IPS-20b (cell line): ENCODE measurements around the gene PLEKHA8.

Experiments
- H3K27ac ChIP-seq: one replicate; pipeline ENCODE4 v1.5.1; 2013; ENCODE audit warnings: low read length
- H3K27me3 ChIP-seq: 2 replicates; pipeline ENCODE4 v1.6.1; 2013; ENCODE audit warnings: mild to moderate bottlenecking, low read length, inconsistent platforms; ENCODE audit not compliant: insufficient read depth
- H3K36me3 ChIP-seq: 2 replicates; pipeline ENCODE4 v1.6.1; 2013; ENCODE audit warnings: low read depth, mild to moderate bottlenecking, inconsistent platforms, low read length, moderate library complexity; ENCODE audit not compliant: insufficient read depth
- H3K4me1 ChIP-seq: 2 replicates; pipeline ENCODE4 v1.6.1; 2013; ENCODE audit warnings: mild to moderate bottlenecking, control low read depth, inconsistent platforms, low read length, moderate library complexity; ENCODE audit not compliant: insufficient read depth
- H3K4me3 ChIP-seq: 2 replicates; pipeline ENCODE4 v1.5.1; 2013; ENCODE audit warnings: mild to moderate bottlenecking, low read length, inconsistent platforms
- H3K9ac ChIP-seq: 2 replicates; pipeline ENCODE4 v1.6.1; 2013; ENCODE audit warnings: low read depth, mild to moderate bottlenecking, inconsistent platforms, low read length, moderate library complexity
- H3K9me3 ChIP-seq: 2 replicates; pipeline ENCODE4 v1.6.1; 2013; ENCODE audit warnings: mild to moderate bottlenecking, low read depth, low read length, inconsistent platforms; ENCODE audit not compliant: insufficient read depth

The PLEKHA8 gene

DNA sequence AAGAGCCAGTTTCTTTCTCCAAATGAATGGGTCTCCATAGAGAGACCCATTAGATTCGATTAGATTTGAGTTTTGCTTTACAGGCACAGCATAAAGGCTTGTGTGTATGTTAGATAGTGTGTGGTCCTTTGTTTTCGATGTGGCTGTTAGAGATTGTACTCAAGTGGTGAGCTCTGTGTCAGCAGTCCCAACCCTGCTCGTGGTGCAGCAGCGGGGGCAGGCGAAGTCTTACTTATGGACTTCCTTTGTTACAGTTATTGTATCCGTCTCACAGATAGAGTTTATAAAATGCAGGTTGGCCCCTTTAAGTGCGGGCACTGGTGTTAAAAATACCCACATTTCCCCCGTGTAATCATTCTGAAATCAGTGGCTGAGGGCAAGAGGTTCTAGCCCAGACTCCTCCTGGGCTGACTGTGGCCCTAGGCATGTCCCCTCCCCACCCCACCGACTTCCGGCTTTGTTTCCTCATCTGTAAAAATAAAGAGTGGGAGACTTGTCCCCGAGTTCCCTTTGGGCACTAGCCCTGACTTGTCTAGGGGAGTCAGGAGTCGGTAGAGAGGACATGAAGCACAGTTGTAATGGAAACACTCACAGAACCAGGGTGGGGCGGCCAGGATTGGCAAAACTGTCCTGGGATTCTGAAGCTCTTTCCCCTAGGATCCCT, 135.2 kb downstream of the PLEKHA8 start:
- no peak overlapping the region for H3K4me3 ChIP-seq

DNA sequence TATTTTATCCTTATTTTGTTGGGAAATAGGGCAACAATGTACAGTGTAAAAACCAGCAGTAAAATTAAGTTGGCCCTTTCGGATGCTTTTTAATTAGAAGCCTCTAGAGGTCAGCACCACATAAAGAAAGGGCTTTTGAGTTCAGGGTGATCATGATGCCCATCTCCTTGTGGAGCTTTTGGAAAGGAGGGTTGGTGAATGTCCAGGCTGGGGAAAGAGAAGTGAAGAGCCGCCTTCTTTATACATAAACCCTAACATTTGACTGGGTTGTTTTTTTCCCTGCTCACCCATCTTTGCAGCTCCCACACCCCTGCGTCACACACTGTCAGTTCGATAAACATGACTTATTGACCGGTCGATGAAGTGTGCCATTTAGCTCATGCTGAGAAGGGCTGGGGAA, 136.4 kb downstream of the PLEKHA8 start:
- Histone ChIP-seq H3K27me3 (peaks cover 24% of the 10 kb centered on the region), H3K4me3 (no peak overlapping the region), H3K4me1 (peaks cover 33% of the 10 kb centered on the region; the same call in 1 of the 2 replicates), H3K36me3 (no peaks in the 10 kb centered on the region), H3K27ac (no peak overlapping the region), H3K9me3 (no peaks in the 10 kb centered on the region), H3K9ac (no peak overlapping the region)

More for the DNA sequence above, 135.2 kb downstream of the PLEKHA8 start:
- Histone ChIP-seq H3K36me3 (no peaks in the 10 kb centered on the region), H3K4me1 (peaks cover 24% of the 10 kb centered on the region; the same call in 1 of the 2 replicates), H3K9me3 (no peaks in the 10 kb centered on the region), H3K27me3 (peaks cover 20% of the 10 kb centered on the region), H3K27ac (no peak overlapping the region), H3K9ac (no peak overlapping the region)

GRCh38 chr7:30165590-30165989, 137.4 kb downstream of the PLEKHA8 start:
- no peaks in the 10 kb centered on the region for H3K9me3 ChIP-seq
- H3K27me3 ChIP-seq, result peaks cover 33% of the 10 kb centered on the region
- H3K36me3 ChIP-seq, result no peaks in the 10 kb centered on the region
- H3K4me3 ChIP-seq, result no peak overlapping the region
- H3K9ac ChIP-seq, result no peak overlapping the region
- H3K4me1 ChIP-seq, result peaks cover 33% of the 10 kb centered on the region; the same call in 1 of the 2 replicates
- no peak overlapping the region for H3K27ac ChIP-seq

GRCh38 chr7:30166155-30166840, 138.1 kb downstream of the PLEKHA8 start:
- Histone ChIP-seq H3K36me3 (no peaks in the 10 kb centered on the region), H3K27me3 (peaks cover 36% of the 10 kb centered on the region), H3K27ac (no peak overlapping the region), H3K4me3 (no peak overlapping the region), H3K9ac (no peak overlapping the region), H3K4me1 (peaks cover 33% of the 10 kb centered on the region; the same call in 1 of the 2 replicates), H3K9me3 (no peaks in the 10 kb centered on the region)

DNA sequence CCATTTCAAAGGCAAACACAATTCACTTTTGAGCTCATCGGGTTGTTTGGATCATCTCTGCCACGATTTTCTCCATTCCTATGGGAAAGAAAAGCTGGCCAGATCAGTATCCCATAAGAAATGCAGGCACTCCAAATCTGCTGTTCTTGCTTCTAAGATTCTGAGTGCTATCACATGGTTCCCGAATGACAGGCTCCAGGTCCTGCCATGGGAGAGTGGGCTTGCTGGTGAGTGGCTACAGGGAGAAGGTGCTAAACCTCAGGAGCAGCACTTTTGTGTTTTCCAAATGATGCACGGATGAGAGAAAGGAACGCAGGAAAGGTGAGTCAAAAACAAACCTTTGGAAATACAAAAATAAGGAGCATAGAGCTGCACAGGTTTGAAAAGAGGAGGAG, 138.6 kb downstream of the PLEKHA8 start:
- Histone ChIP-seq H3K9me3 (no peaks in the 10 kb centered on the region), H3K4me1 (peaks cover 33% of the 10 kb centered on the region; the same call in 1 of the 2 replicates), H3K4me3 (no peak overlapping the region), H3K36me3 (no peaks in the 10 kb centered on the region), H3K27me3 (peaks cover 36% of the 10 kb centered on the region), H3K9ac (no peak overlapping the region), H3K27ac (no peak overlapping the region)

GRCh38 chr7:30167901-30168300, 139.7 kb downstream of the PLEKHA8 start:
- no peak overlapping the region for H3K9ac ChIP-seq
- H3K27ac ChIP-seq, result no peak overlapping the region
- H3K4me1 ChIP-seq, result peaks cover 28% of the 10 kb centered on the region; the same call in 1 of the 2 replicates
- no peaks in the 10 kb centered on the region for H3K36me3 ChIP-seq
- H3K9me3 ChIP-seq, result no peaks in the 10 kb centered on the region
- H3K27me3 ChIP-seq, result peaks cover 36% of the 10 kb centered on the region
- H3K4me3 ChIP-seq, result no peak overlapping the region; the same call in 1 of the 2 replicates

DNA sequence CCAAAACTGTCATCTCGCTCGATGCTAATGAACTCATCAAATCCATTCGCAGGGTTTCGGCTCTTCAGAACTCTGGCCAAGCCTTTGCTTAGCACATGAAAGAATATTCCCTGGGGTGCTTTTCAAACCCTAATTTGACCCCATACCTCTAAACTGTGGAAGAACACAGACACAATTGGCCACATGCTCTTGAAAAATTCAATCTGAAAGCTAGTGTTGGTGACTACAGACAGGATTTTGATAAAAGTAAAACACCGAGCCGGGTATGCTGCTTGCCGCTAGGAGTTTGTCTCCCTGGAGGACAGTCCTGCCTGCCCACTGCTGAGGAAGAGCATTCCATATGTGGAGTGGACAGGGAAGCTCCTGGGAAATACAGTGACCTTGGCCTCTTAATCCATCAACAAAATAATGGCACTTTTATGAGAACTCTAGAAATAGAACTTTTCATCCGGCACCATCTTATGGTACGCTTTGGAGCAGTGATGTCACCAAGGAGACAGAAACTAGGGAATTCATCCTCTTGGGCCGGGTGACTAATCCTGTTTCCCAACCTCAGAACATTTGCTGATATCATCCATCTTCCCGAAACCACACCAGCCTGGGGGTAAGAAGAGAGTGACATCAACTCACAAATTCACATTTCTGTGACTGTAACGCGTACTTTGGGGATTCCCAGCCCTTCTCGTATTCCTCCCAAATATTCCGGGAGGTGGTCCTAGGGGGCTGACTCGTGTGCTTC, 140.8 kb downstream of the PLEKHA8 start:
- no peak overlapping the region for H3K27ac ChIP-seq
- H3K4me3 ChIP-seq, result peak overlapping the region; percentile 44
- no peak overlapping the region for H3K9ac ChIP-seq
- H3K27me3 ChIP-seq, result peaks cover 36% of the 10 kb centered on the region
- no peaks in the 10 kb centered on the region for H3K36me3 ChIP-seq
- peaks cover 21% of the 10 kb centered on the region; the same call in 1 of the 2 replicates for H3K4me1 ChIP-seq
- no peaks in the 10 kb centered on the region for H3K9me3 ChIP-seq

DNA sequence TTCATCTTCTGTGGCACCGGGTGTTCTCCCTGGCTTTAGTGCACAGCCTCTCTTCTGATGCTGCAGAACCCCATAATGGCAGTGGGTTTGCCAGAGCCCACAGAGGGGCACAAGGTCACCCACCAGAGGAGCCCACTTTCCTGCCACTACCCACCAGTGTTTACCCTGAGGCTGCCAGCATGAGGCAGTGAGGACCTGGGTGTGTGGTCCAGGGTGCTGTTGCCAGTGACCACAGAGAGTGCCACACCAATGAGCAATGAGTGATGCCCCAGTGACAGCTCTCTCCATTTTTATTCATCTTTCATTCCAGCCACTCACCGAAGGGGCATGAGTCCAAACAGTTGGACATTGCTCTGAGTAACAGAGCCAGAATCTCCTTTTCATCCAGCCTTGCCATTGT, 141.4 kb downstream of the PLEKHA8 start:
- Histone ChIP-seq H3K27ac (no peak overlapping the region), H3K9ac (no peak overlapping the region), H3K36me3 (no peaks in the 10 kb centered on the region), H3K4me1 (peaks cover 21% of the 10 kb centered on the region; the same call in 1 of the 2 replicates), H3K9me3 (no peaks in the 10 kb centered on the region), H3K4me3 (peak overlapping the region; percentile 44; the same call in 1 of the 2 replicates), H3K27me3 (peaks cover 36% of the 10 kb centered on the region)

DNA sequence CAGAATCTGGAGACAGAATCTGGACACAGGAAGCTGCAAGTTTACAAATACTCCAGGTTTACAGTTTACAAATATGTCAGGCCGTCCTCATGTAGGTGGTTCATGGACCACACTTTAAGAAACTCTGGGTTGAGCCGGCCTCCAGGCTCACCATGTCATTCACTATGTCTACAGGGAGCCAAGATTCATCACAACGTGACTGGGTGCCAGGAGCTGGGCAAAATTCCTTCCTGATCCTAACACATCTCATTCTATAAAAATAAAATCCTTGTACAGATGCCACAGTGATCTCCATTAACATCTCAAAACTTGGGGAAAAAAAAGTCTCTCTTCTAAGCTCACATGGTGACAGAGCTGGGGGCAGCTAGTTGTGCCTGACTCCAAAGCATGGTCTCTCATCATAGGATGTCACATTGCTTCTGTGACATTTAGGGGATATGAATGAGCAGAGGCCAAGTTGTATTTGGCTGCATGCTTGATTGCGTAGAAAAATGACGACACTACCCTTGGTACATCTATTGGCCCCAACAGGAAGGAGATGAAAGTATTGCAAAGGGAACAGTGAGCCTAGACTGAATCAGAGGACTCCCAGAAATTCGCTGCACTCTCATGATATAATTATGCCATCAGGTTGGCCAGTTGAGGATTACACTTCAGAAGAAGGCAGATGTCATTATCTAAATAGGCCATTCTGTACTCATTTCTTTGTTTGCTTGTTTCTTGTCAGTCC, 142.4 kb downstream of the PLEKHA8 start:
- Histone ChIP-seq H3K4me1 (peaks cover 21% of the 10 kb centered on the region; the same call in 1 of the 2 replicates), H3K27ac (no peak overlapping the region), H3K4me3 (no peak overlapping the region), H3K9ac (no peak overlapping the region), H3K27me3 (peaks cover 36% of the 10 kb centered on the region), H3K36me3 (no peaks in the 10 kb centered on the region), H3K9me3 (no peaks in the 10 kb centered on the region)

GRCh38 chr7:30171766-30172447, 143.7 kb downstream of the PLEKHA8 start:
- peaks cover 19% of the 10 kb centered on the region; the same call in 1 of the 2 replicates for H3K4me1 ChIP-seq
- H3K9me3 ChIP-seq, result no peaks in the 10 kb centered on the region
- no peak overlapping the region for H3K27ac ChIP-seq
- no peak overlapping the region for H3K9ac ChIP-seq
- no peaks in the 10 kb centered on the region for H3K36me3 ChIP-seq
- H3K4me3 ChIP-seq, result no peak overlapping the region
- peaks cover 30% of the 10 kb centered on the region for H3K27me3 ChIP-seq

GRCh38 chr7:30172451-30172850, 144.2 kb downstream of the PLEKHA8 start:
- no peak overlapping the region for H3K27ac ChIP-seq
- no peaks in the 10 kb centered on the region for H3K36me3 ChIP-seq
- peaks cover 25% of the 10 kb centered on the region for H3K27me3 ChIP-seq
- no peaks in the 10 kb centered on the region for H3K9me3 ChIP-seq
- peaks cover 19% of the 10 kb centered on the region; the same call in 1 of the 2 replicates for H3K4me1 ChIP-seq
- H3K9ac ChIP-seq, result no peak overlapping the region
- H3K4me3 ChIP-seq, result no peak overlapping the region
